ENCODE results near the gene TMEM101. TPM values are rescaled to one million over a fixed set of nuclear protein-coding genes. Genes with fewer than 3 reads are reported as not detected.
"Not testable (repeated sequence)": the region's sequence is repeated elsewhere in the genome, so short reads cannot be mapped to it uniquely, and the experiment has no call there.

Gene TMEM101
- total RNA-seq, 4 donors from 2014 or later = 22.9 to 30.7 (median 27.2) TPM

DNA sequence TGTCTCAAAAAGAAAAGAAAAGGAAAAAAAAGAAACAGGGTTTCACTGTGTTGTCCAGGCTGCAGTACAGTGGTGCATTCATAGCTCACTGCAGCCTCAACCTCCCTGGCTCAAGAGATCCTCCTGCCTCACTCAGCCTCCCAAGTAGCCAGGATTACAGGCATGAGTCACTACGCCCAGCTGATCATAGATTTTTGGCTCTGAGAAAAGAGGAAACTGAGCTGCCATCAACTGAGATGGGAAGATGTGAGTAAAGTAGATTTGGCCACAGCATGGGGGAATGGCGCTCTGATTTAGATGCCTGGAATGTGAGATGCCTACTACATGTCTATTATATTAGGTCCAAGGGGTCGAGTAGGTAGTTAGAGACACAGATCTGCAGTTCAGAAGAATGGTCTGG, 16.2 kb downstream of the TMEM101 start:
- intact Hi-C loops (cut with DNase I) = loop anchor here (10.0 kb wide), 1 partner anchor 124 kb away; no protein-coding TSS in a partner anchor
- H3K36me3 ChIP-seq = no peaks in the 10 kb centered on the region
- no peak overlapping the region for H3K4me3 ChIP-seq
- H3K27me3 ChIP-seq = peaks cover 0 to 23% (median 9%) of the 10 kb centered on the region in 4 donors
- no peaks in the 10 kb centered on the region for H3K9me3 ChIP-seq
- WGBS = 84% methylated on average over 3 of the region's 3 CpGs
- TF ChIP-seq, protein P1, sequence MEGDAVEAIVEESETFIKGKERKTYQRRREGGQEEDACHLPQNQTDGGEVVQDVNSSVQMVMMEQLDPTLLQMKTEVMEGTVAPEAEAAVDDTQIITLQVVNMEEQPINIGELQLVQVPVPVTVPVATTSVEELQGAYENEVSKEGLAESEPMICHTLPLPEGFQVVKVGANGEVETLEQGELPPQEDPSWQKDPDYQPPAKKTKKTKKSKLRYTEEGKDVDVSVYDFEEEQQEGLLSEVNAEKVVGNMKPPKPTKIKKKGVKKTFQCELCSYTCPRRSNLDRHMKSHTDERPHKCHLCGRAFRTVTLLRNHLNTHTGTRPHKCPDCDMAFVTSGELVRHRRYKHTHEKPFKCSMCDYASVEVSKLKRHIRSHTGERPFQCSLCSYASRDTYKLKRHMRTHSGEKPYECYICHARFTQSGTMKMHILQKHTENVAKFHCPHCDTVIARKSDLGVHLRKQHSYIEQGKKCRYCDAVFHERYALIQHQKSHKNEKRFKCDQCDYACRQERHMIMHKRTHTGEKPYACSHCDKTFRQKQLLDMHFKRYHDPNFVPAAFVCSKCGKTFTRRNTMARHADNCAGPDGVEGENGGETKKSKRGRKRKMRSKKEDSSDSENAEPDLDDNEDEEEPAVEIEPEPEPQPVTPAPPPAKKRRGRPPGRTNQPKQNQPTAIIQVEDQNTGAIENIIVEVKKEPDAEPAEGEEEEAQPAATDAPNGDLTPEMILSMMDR (IDR thresholded peaks at IDR 0.05) = no peak
- no peak for TF ChIP-seq POLR2A (IDR thresholded peaks at IDR 0.05; ENCODE audit: low read depth)
- no peak for TF ChIP-seq POLR2AphosphoS5 (IDR thresholded peaks at IDR 0.05)
- TF ChIP-seq EP300 (IDR thresholded peaks at IDR 0.05) = no peak
- H3K27ac ChIP-seq (replicated peaks in 1 of 4) = no peak overlapping the region
- no peak for DNase-seq (ENCODE audit: extremely low spot score)
- peaks cover 9 to 15% (median 12%) of the 10 kb centered on the region in 4 donors for H3K4me1 ChIP-seq

DNA sequence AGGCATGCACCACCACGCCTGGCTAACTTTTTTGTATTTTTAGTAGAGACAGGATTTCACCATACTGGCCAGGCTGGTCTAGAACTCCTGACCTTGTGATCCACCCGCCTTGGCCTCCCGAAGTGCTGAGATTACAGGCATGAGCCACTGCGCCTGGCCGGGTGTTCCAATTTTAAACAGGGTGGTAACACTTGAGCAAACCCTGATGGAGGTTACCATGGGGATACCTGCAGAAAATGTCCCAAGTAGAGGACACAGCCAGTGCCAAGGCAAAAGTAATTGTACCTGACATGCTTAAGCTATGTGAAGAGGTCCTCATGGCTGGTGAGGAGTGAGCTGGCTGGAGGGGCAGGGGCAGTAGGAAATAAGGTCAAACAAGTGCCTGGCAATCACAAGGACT, 17.6 kb downstream of the TMEM101 start:
- H3K36me3 ChIP-seq; DNase-seq (ENCODE audit: extremely low spot score); H3K9me3 ChIP-seq; H3K27ac ChIP-seq (replicated peaks in 1 of 4); H3K4me3 ChIP-seq: not testable (repeated sequence)
- Histone ChIP-seq H3K4me1 (peaks cover 9 to 12% (median 11%) of the 10 kb centered on the region in 4 donors), H3K27me3 (peaks cover 0 to 23% (median 10%) of the 10 kb centered on the region in 4 donors)
- intact Hi-C loops (cut with DNase I) = loop anchor here (10.0 kb wide), 1 partner anchor 122 kb away; no protein-coding TSS in a partner anchor
- 96% methylated on average over 5 of the region's 5 CpGs for WGBS

DNA sequence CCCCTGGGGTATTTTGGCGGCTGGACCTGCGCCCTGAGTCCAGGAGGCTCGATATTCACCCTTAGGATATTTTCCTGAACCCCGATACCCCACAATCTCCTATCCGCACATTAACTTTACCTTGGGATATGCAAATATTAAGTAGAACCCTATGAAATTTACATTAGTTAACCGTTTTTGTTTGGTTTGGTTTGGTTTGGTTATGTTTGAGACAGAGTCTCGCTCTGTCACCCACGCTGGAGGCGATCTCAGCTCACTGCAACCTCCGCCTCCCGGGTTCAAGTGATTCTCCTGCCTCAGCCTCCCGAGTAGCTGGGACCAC, 19.7 kb downstream of the TMEM101 start:
- WGBS = 26% methylated on average over 12 of the region's 12 CpGs
- H3K27me3 ChIP-seq = peaks cover 0 to 23% (median 13%) of the 10 kb centered on the region in 4 donors
- intact Hi-C loops (cut with DNase I) = loop anchor here (10.0 kb wide), 1 partner anchor 120 kb away; no protein-coding TSS in a partner anchor
- no peaks in the 10 kb centered on the region for H3K9me3 ChIP-seq
- peak overlapping the region in 1 of 4 donors; percentile 40 for H3K4me3 ChIP-seq
- DNase-seq (ENCODE audit: extremely low spot score) = no peak
- no peak overlapping the region for H3K27ac ChIP-seq (replicated peaks in 1 of 4)
- TF ChIP-seq EP300 (IDR thresholded peaks at IDR 0.05) = no peak
- TF ChIP-seq POLR2A (IDR thresholded peaks at IDR 0.05; ENCODE audit: low read depth) = no peak
- TF ChIP-seq, protein P1 (IDR thresholded peaks at IDR 0.05) = peak in 1 of 3 experiments; percentile 3
- no peak for TF ChIP-seq POLR2AphosphoS5 (IDR thresholded peaks at IDR 0.05)
- H3K36me3 ChIP-seq = no peaks in the 10 kb centered on the region
- peaks cover 9 to 12% (median 11%) of the 10 kb centered on the region in 4 donors for H3K4me1 ChIP-seq

DNA sequence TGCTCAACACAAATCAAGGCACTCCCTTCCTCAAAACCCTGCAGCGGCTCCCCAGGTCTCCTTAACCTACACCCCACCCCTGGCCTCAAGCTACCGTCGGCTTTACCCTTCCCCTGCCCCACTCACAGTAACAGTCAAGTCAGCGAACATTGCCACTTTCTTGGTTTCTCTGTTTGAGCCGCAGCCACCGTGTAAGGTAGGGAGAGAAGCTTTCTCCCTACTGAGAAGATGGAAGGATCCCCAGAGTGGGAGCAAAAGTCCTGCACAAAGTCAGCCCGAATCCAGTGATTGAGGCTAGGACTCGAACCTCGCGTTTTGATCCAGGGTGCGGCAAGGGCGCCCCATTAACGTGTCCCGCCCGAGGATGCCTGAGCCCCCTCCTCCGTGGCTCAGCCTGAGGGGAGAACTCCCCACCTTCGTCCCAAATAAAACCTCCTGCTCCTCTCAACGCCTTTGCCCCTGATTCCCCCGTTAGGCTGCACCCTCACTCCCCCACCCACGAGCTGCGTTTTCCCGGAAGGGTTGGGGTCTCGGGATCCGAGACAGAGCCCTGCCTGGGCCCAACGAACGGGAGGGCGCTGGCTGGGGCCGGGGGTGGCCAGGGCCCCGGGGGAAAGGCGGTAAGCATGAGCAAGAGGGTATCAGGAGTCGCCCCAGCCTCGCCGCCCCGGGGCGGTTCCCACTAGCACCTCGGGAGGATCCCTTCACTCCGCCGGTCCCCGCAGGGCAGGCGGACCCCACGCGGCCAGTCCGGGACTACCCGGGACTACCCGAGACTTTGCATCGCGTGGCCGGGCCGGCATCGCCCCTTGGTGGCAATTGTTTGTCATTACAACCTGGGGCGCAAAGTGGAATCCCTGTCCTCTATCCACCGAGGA, 20.3 kb downstream of the TMEM101 start:
- peak overlapping the region; percentile 29 to 50 (median 40) for H3K4me3 ChIP-seq
- no peak for TF ChIP-seq POLR2A (IDR thresholded peaks at IDR 0.05; ENCODE audit: low read depth)
- TF ChIP-seq, protein P1 (IDR thresholded peaks at IDR 0.05) = peak; percentile 74 to 90 (median 75)
- no peak for DNase-seq (ENCODE audit: extremely low spot score)
- no peaks in the 10 kb centered on the region for H3K36me3 ChIP-seq
- peaks cover 9 to 12% (median 11%) of the 10 kb centered on the region in 4 donors for H3K4me1 ChIP-seq
- no peak overlapping the region for H3K27ac ChIP-seq (replicated peaks in 1 of 4)
- peaks cover 0 to 23% (median 13%) of the 10 kb centered on the region in 4 donors for H3K27me3 ChIP-seq
- intact Hi-C loops (cut with DNase I) = loop anchor here (5.0 to 10.0 kb wide), 2 partner anchors 52 to 120 kb away; partner anchors contain the start of gene PPY
- 31% methylated on average over 9 of the region's 52 CpGs for WGBS
- no peaks in the 10 kb centered on the region for H3K9me3 ChIP-seq

DNA sequence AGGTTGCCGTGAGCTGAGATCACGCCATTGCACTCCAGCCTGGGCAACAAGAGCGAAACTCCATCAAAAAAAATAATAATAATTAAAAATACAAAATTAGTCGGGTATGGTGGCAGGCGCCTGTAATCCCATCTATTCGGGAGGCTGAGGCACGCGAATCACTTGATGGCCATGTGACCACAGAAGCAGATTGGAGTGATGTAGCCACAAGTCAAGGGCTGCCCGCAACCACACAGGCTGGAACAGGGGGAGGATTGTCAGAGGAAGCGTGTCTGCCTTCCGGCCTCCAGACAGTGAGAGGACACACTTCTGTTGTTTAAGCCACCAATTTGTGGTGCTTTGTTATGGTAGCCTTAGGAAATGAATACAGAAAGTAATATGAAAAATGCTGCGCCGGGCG, 22.1 kb downstream of the TMEM101 start:
- 96% methylated on average over 14 of the region's 14 CpGs for WGBS
- Histone ChIP-seq H3K36me3 (no peaks in the 10 kb centered on the region), H3K4me1 (peaks cover 9 to 12% (median 11%) of the 10 kb centered on the region in 4 donors), H3K27ac (replicated peaks in 1 of 4) (no peak overlapping the region), H3K4me3 (no peak overlapping the region), H3K9me3 (no peaks in the 10 kb centered on the region), H3K27me3 (peaks cover 0 to 23% (median 16%) of the 10 kb centered on the region in 4 donors)
- no peak for DNase-seq (ENCODE audit: extremely low spot score)
- intact Hi-C loops (cut with DNase I) = loop anchor here (5.0 to 10.0 kb wide), 2 partner anchors 50 to 118 kb away; partner anchors contain the start of gene PPY
- no peak for TF ChIP-seq EP300 (IDR thresholded peaks at IDR 0.05)
- no peak for TF ChIP-seq POLR2AphosphoS5 (IDR thresholded peaks at IDR 0.05)
- TF ChIP-seq POLR2A (IDR thresholded peaks at IDR 0.05; ENCODE audit: low read depth) = no peak
- TF ChIP-seq, protein P1 (IDR thresholded peaks at IDR 0.05) = no peak
